Prostate gland (tissue), 2 donors: ENCODE data around the gene GPR137C.

Experiments
- POLR2A ChIP-seq: fragments of 450-650 bp; IDR thresholded peaks from one replicate; pipeline ENCODE4 v1.6.1; 2016; ENCODE audit warnings: antibody characterized with exemption, mild to moderate bottlenecking
- POLR2AphosphoS5 ChIP-seq: sonication (generic); formaldehyde crosslinking; IDR thresholded peaks from one replicate; pipeline ENCODE4 v1.6.1; 2017; ENCODE audit warnings: antibody characterized with exemption
- TF ChIP-seq, protein P1 (sequence below), 4 experiments: fragments of 200-600 bp in 2 of 4; fragments of 450-650 bp in 2 of 4; sonication (generic) in 2 of 4; IDR thresholded peaks; 1 replicate in 3 of 4; 2 replicates in 1 of 4; pipeline ENCODE4 v1.5.1; 2016 to 2019; ENCODE audit warnings: antibody characterized with exemption in 4 of 4, mild to moderate bottlenecking in 2 of 4, moderate library complexity in 2 of 4

DNA sequence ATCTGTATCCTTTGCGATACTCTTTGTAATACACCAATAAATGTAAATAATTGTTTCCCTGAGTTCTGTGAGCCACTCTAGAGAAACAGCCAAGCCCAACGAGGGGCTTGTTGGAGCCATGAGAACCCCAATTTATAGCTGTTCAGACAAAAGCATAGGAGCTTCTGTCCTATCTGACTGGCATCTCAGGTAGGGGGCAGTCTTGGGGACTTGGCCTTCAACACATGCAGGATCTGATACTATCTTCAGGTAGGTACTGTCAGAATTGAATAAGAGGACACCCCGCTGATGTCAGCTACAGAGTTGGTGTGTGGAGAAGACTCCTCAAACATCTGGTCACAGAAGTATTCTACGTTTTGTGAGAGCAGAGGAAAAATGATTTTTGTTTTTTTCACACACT, 25.6 kb upstream of the GPR137C start:
- TF ChIP-seq, protein P1, sequence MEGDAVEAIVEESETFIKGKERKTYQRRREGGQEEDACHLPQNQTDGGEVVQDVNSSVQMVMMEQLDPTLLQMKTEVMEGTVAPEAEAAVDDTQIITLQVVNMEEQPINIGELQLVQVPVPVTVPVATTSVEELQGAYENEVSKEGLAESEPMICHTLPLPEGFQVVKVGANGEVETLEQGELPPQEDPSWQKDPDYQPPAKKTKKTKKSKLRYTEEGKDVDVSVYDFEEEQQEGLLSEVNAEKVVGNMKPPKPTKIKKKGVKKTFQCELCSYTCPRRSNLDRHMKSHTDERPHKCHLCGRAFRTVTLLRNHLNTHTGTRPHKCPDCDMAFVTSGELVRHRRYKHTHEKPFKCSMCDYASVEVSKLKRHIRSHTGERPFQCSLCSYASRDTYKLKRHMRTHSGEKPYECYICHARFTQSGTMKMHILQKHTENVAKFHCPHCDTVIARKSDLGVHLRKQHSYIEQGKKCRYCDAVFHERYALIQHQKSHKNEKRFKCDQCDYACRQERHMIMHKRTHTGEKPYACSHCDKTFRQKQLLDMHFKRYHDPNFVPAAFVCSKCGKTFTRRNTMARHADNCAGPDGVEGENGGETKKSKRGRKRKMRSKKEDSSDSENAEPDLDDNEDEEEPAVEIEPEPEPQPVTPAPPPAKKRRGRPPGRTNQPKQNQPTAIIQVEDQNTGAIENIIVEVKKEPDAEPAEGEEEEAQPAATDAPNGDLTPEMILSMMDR (IDR thresholded peaks at IDR 0.05) = no peak
- TF ChIP-seq POLR2AphosphoS5 (no peak), POLR2A (no peak)
